ENCODE results near the gene FHOD3. TPM values are rescaled to one million over a fixed set of nuclear protein-coding genes. Genes with fewer than 3 reads are reported as not detected.

Gene FHOD3
- total and polyA plus RNA-seq, 2 of the 4 experiments (the other 2 are of a cell fraction) = 14.6 to 16.0 TPM

GRCh38 chr18:36777566-36777965 lies 480.1 kb downstream of the FHOD3 start:
- DNase-seq = no peak
- H3K9me3 ChIP-seq (ENCODE audit: control insufficient read depth, insufficient read depth, low read length) = no peaks in the 10 kb centered on the region
- dilution Hi-C loops (cut with HindIII; ENCODE audit: low sequenced_read_pairs, unreplicated experiment) (no loop called here), in situ Hi-C loops (cut with MboI; ENCODE audit: low sequenced_read_pairs) (no loop called here), intact Hi-C loops (cut with micrococcal nuclease) (no loop called here)
- H2AK9ac ChIP-seq (replicated peaks; ENCODE audit: low read depth, low read length, poor library complexity) = no peak overlapping the region
- no peaks in the 10 kb centered on the region for H3K79me1 ChIP-seq (ENCODE audit: low read depth in 1 of 2, low read length in 2 of 2)
- no peak overlapping the region for H4K8ac ChIP-seq (ENCODE audit: low read depth in 2 of 2, low read length in 2 of 2)
- H3K27me3 ChIP-seq (ENCODE audit: control insufficient read depth, insufficient read depth, low read length) = no peaks in the 10 kb centered on the region
- peaks cover 10% of the 10 kb centered on the region; the same call in 1 of the 2 replicates for H3K4me1 ChIP-seq (ENCODE audit: control insufficient read depth, insufficient read depth, low read length)
- no peak overlapping the region for H3K4me2 ChIP-seq (ENCODE audit: low read depth, low read length)
- H3K4ac ChIP-seq (ENCODE audit: low read depth, low read length) = no peak overlapping the region
- H2BK15ac ChIP-seq (ENCODE audit: low read depth, low read length) = no peak overlapping the region
- H3K14ac ChIP-seq (replicated peaks; ENCODE audit: low read depth, low read length) = no peak overlapping the region
- H3K9me1 ChIP-seq (ENCODE audit: insufficient read depth, low read length) = peaks cover 21% of the 10 kb centered on the region
- no peak for ATAC-seq (ENCODE audit: low read depth)
- ChIA-PET CTCF (no interaction called here), POLR2A (ENCODE audit: unreplicated experiment) (no interaction called here)
- no peak overlapping the region for H2BK5ac ChIP-seq (ENCODE audit: low read depth, low read length, poor library complexity, severe bottlenecking)
- no peak overlapping the region for H3K9ac ChIP-seq (ENCODE audit: low read depth, low read length)
- no peak overlapping the region for H3K4me3 ChIP-seq (ENCODE audit: insufficient read depth, low read depth, low read length)
- H2BK20ac ChIP-seq (ENCODE audit: low read depth, low read length) = no peak overlapping the region
- no CpG with 5 or more reads among the region's 1 CpG for WGBS, 2 experiments (ENCODE audit: extremely low coverage in 2 of 2, insufficient read length in 1 of 2)
- no TSS peak for BruUV-seq (replicated peaks)
- H3K18ac ChIP-seq (ENCODE audit: low read depth, low read length) = no peak overlapping the region
- no peak overlapping the region for H3K27ac ChIP-seq (ENCODE audit: insufficient read depth, low read length)
- no peak overlapping the region for H2AK5ac ChIP-seq (ENCODE audit: low read depth, low read length)
- H4K5ac ChIP-seq (ENCODE audit: low read depth, low read length) = no peak overlapping the region
- no peak overlapping the region for H3K56ac ChIP-seq (ENCODE audit: extremely low read depth, insufficient read depth, low read length)
- H3K36me3 ChIP-seq (ENCODE audit: control insufficient read depth, insufficient read depth, low read length) = peaks cover 2% of the 10 kb centered on the region; the same call in 1 of the 2 replicates
- H3K23ac ChIP-seq (ENCODE audit: low read depth, low read length) = no peak overlapping the region
- no peak overlapping the region for H2AFZ ChIP-seq (replicated peaks; ENCODE audit: low read length, poor library complexity)
- no peak overlapping the region for H2BK120ac ChIP-seq (ENCODE audit: low read depth, low read length)
- no peak for TF ChIP-seq NFE2L2 (IDR thresholded peaks at IDR 0.05; ENCODE audit: low read depth, low read length)
- TF ChIP-seq SMC3 (IDR thresholded peaks at IDR 0.05; ENCODE audit: low read depth, low read length) = no peak
- no peak for TF ChIP-seq RAD21 (IDR thresholded peaks at IDR 0.05; ENCODE audit: low read length)
- TF ChIP-seq RCOR1 (IDR thresholded peaks at IDR 0.05; ENCODE audit: insufficient replicate concordance, low read length) = no peak
- TF ChIP-seq USF2 (IDR thresholded peaks at IDR 0.05; ENCODE audit: low read depth, low read length) = no peak
- TF ChIP-seq, protein P1, sequence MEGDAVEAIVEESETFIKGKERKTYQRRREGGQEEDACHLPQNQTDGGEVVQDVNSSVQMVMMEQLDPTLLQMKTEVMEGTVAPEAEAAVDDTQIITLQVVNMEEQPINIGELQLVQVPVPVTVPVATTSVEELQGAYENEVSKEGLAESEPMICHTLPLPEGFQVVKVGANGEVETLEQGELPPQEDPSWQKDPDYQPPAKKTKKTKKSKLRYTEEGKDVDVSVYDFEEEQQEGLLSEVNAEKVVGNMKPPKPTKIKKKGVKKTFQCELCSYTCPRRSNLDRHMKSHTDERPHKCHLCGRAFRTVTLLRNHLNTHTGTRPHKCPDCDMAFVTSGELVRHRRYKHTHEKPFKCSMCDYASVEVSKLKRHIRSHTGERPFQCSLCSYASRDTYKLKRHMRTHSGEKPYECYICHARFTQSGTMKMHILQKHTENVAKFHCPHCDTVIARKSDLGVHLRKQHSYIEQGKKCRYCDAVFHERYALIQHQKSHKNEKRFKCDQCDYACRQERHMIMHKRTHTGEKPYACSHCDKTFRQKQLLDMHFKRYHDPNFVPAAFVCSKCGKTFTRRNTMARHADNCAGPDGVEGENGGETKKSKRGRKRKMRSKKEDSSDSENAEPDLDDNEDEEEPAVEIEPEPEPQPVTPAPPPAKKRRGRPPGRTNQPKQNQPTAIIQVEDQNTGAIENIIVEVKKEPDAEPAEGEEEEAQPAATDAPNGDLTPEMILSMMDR (conservative IDR thresholded peaks at IDR 0.05; ENCODE audit: low read depth, low read length) = no peak
- no peak for TF ChIP-seq BHLHE40 (IDR thresholded peaks at IDR 0.05; ENCODE audit: low read depth, low read length)
- no peak for TF ChIP-seq ELK1 (IDR thresholded peaks at IDR 0.05; ENCODE audit: borderline replicate concordance, low read depth, low read length)
- TF ChIP-seq RFX5 (IDR thresholded peaks at IDR 0.05; ENCODE audit: low read depth, low read length) = no peak
- TF ChIP-seq MXI1 (IDR thresholded peaks at IDR 0.05; ENCODE audit: borderline replicate concordance, low read depth, low read length) = no peak
- no peak for TF ChIP-seq CEBPB (IDR thresholded peaks at IDR 0.05; ENCODE audit: low read depth, low read length)
- TF ChIP-seq CHD1 (IDR thresholded peaks at IDR 0.05; ENCODE audit: low read depth, low read length) = no peak
- TF ChIP-seq MAZ (IDR thresholded peaks at IDR 0.05; ENCODE audit: borderline replicate concordance, low read depth, low read length) = no peak
- no peak for TF ChIP-seq FOS (IDR thresholded peaks at IDR 0.05; ENCODE audit: low read depth, low read length)
- no peak for TF ChIP-seq MAFK (IDR thresholded peaks at IDR 0.05; ENCODE audit: low read depth, low read length)
- TF ChIP-seq POLR2A (IDR thresholded peaks at IDR 0.05; ENCODE audit: low read depth, low read length) = no peak
- peaks cover 3% of the 10 kb centered on the region; the same call in 1 of the 2 replicates for H4K20me1 ChIP-seq (ENCODE audit: insufficient read depth, low read length)
- no peak overlapping the region for H4K91ac ChIP-seq (ENCODE audit: insufficient read depth, low read depth, low read length)

Measured in IMR-90 (cell line).